A673 (cell line): ENCODE measurements around the gene HK3. TPM values are rescaled to one million over a fixed set of nuclear protein-coding genes. Genes with fewer than 3 reads are reported as not detected.
A peak's percentile ranks its signal among the peaks of the same experiment; 100 is the strongest.

Source experiments
- BruUV-seq: library from RNA; stranded (reverse); fragments of 400-500 nt; replicated peaks from 2 replicates; lab custom pipeline; 2021; lab: Mats Ljungman, UMichigan
- CTCF ChIA-PET: fragments of 300-600 bp; sonication (Branson Sonifier 250); formaldehyde crosslinking; loops from one replicate; lab custom pipeline; 2022; ENCODE audit warnings: antibody characterized with exemption; lab: Charles Lee
- POLR2A ChIA-PET: fragments of 300-600 bp; sonication (Branson Sonifier 250); formaldehyde crosslinking; loops from one replicate; lab custom pipeline; 2022; ENCODE audit warnings: antibody characterized with exemption; ENCODE audit not compliant: low non-redundant PET; lab: Charles Lee
- DNase-seq: peaks from one replicate; pipeline ENCODE4 v3.0.0-alpha.2; 2015; ENCODE audit warnings: low spot score
- H3K27ac ChIP-seq: fragments of 200-600 bp; sonication (generic); 2 replicates; pipeline ENCODE4 v1.5.1; 2016; ENCODE audit warnings: mixed run types, low read depth, mild to moderate bottlenecking, mixed read lengths, antibody characterized with exemption, low read length; ENCODE audit not compliant: poor library complexity, severe bottlenecking
- H3K27me3 ChIP-seq: fragments of 200-600 bp; sonication (generic); replicated peaks from 2 replicates; pipeline ENCODE4 v1.6.1; 2017; ENCODE audit warnings: mixed run types, low read depth, mild to moderate bottlenecking, mixed read lengths, antibody characterized with exemption, low read length; ENCODE audit not compliant: insufficient read depth, poor library complexity
- H3K36me3 ChIP-seq: fragments of 200-600 bp; sonication (generic); 2 replicates; pipeline ENCODE4 v1.6.1; 2016; ENCODE audit warnings: mixed run types, mild to moderate bottlenecking, mixed read lengths, antibody characterized with exemption, low read length; ENCODE audit not compliant: insufficient read depth, poor library complexity, severe bottlenecking
- H3K4me1 ChIP-seq: fragments of 200-600 bp; sonication (generic); 2 replicates; pipeline ENCODE4 v1.6.1; 2017; ENCODE audit warnings: mixed run types, mild to moderate bottlenecking, mixed read lengths, antibody characterized with exemption, low read length; ENCODE audit not compliant: insufficient read depth, poor library complexity, severe bottlenecking
- H3K4me3 ChIP-seq: fragments of 200-600 bp; sonication (generic); 2 replicates; pipeline ENCODE4 v1.5.1; 2016; ENCODE audit warnings: low read depth, mixed run types, mild to moderate bottlenecking, mixed read lengths, low read length; ENCODE audit not compliant: poor library complexity, severe bottlenecking
- H3K9me3 ChIP-seq: fragments of 200-600 bp; sonication (generic); 2 replicates; pipeline ENCODE4 v1.6.1; 2016; ENCODE audit warnings: mixed run types, low read depth, mild to moderate bottlenecking, mixed read lengths, antibody characterized with exemption, low read length; ENCODE audit not compliant: poor library complexity, severe bottlenecking
- EZH2 ChIP-seq: fragments of 200-600 bp; sonication (generic); IDR thresholded peaks from 2 replicates; pipeline ENCODE4 v1.6.1; 2017; ENCODE audit warnings: borderline replicate concordance, low read depth, mild to moderate bottlenecking, mixed read lengths, antibody characterized with exemption, low read length; ENCODE audit not compliant: poor library complexity, severe bottlenecking
- intact Hi-C: fragments of 100-400 bp; cut with micrococcal nuclease; formaldehyde crosslinking; loops from one replicate; pipeline ENCODE4 v1.10.0; 2022; ENCODE audit not compliant: unreplicated experiment
- total RNA-seq: library from RNA; stranded (reverse); gene quantifications from 2 replicates; pipeline ENCODE4 v1.2.3, GENCODE V29; 2021
- TF ChIP-seq, protein P1 (sequence below): fragments of 300-800, 200-600 bp; sonication (generic); conservative IDR thresholded peaks from 2 replicates; pipeline ENCODE4 v1.5.1; 2017; ENCODE audit warnings: low read depth, mild to moderate bottlenecking, antibody characterized with exemption, low read length, moderate library complexity, mixed read lengths

Gene HK3
- total RNA-seq, 1 experiment from 2014 or later: 0.84 TPM

GRCh38 chr5:176843673-176844072, 55.5 kb downstream of the HK3 start:
- CTCF ChIA-PET: no interaction called here
- intact Hi-C loops: no loop called here
- H3K4me1 ChIP-seq: no peaks in the 10 kb centered on the region

GRCh38 chr5:176837707-176838115, 61.4 kb downstream of the HK3 start:
- Histone ChIP-seq H3K27ac (no peak overlapping the region), H3K27me3 (no peaks in the 10 kb centered on the region), H3K36me3 (no peaks in the 10 kb centered on the region), H3K4me1 (no peaks in the 10 kb centered on the region), H3K4me3 (no peak overlapping the region), H3K9me3 (no peaks in the 10 kb centered on the region)
- ChIA-PET POLR2A (no interaction called here), CTCF (no interaction called here)
- no peak for TF ChIP-seq EZH2
- TF ChIP-seq, protein P1, sequence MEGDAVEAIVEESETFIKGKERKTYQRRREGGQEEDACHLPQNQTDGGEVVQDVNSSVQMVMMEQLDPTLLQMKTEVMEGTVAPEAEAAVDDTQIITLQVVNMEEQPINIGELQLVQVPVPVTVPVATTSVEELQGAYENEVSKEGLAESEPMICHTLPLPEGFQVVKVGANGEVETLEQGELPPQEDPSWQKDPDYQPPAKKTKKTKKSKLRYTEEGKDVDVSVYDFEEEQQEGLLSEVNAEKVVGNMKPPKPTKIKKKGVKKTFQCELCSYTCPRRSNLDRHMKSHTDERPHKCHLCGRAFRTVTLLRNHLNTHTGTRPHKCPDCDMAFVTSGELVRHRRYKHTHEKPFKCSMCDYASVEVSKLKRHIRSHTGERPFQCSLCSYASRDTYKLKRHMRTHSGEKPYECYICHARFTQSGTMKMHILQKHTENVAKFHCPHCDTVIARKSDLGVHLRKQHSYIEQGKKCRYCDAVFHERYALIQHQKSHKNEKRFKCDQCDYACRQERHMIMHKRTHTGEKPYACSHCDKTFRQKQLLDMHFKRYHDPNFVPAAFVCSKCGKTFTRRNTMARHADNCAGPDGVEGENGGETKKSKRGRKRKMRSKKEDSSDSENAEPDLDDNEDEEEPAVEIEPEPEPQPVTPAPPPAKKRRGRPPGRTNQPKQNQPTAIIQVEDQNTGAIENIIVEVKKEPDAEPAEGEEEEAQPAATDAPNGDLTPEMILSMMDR: no peak
- no TSS peak for BruUV-seq
- peak; percentile 75 for DNase-seq
- intact Hi-C loops: no loop called here

More at GRCh38 chr5:176843673-176844072, 55.5 kb downstream of the HK3 start:
- Histone ChIP-seq H3K9me3 (no peaks in the 10 kb centered on the region), H3K27ac (no peak overlapping the region), H3K4me3 (no peak overlapping the region), H3K27me3 (no peaks in the 10 kb centered on the region), H3K36me3 (no peaks in the 10 kb centered on the region)
- TF ChIP-seq, protein P1: no peak
- no peak for TF ChIP-seq EZH2
- DNase-seq: no peak
- BruUV-seq: no TSS peak
- POLR2A ChIA-PET: no interaction called here

DNA sequence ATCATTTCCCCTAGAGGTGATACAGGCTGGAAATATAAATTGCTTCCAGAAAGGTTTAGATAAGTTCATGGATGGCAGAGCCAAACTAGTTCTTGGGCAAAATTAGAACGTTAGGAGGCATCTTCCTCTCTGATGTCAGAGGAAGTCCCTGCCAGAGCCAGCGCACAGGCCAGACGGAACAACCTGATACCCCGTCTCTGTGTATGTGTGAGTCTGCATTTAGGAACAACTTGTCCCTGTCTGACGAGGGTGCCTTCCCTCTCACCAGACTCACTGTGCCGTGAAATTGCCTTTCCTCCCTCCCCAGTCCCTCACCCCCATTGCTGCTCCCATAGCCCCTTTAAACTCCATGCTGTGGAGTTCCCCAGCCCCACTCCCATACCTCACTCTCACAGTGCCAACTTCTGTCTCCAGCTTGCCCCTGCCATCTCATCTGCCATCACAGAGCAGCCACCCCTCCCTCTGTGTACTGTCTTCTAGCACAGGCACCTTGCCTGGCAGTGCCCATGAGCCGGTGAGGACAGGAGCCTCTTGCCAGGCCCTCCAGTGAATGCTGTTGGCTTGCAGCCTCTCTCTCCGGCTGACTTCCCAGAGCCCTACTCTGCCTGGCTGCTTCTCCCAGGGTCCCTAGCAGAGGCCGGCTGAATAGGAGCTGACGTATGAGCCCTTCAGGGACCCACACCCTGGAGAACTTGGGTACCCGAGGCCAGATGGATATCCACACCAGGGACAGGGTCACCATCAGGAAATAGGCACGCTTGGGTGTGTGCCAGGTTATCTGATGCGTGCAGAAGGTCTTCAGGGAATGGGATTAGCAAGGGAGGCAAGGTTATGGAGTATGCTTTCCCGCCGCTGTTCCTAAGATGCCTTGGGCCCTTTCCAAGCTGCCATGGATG, 62.1 kb downstream of the HK3 start:
- Histone ChIP-seq H3K9me3 (no peaks in the 10 kb centered on the region), H3K27ac (no peak overlapping the region), H3K4me1 (no peaks in the 10 kb centered on the region), H3K36me3 (no peaks in the 10 kb centered on the region), H3K4me3 (no peak overlapping the region), H3K27me3 (no peaks in the 10 kb centered on the region)
- BruUV-seq: no TSS peak
- ChIA-PET POLR2A (no interaction called here), CTCF (no interaction called here)
- TF ChIP-seq, protein P1: no peak
- no peak for TF ChIP-seq EZH2
- no peak for DNase-seq
- intact Hi-C loops: no loop called here
